Right lobe of liver (tissue), 6 donors: ENCODE results near the gene SLC6A11. TPM values are rescaled to one million over a fixed set of nuclear protein-coding genes. Genes with fewer than 3 reads are reported as not detected.

Experiments used
- ATAC-seq, 4 donors: fragments of 200-7000 bp; cut with Tn5 transposase; one replicate each; pipeline ENCODE4 v1.9.1; 2020; ENCODE audit warnings: mild to moderate bottlenecking in 4 of 4, moderate library complexity in 4 of 4
- DNase-seq, 3 donors: peaks; one replicate each; pipeline ENCODE4 v3.0.0-alpha.2; 2020
- H3K27ac ChIP-seq, 3 donors: fragments of 200-600 bp; one replicate each; pipeline ENCODE4 v1.8.0; 2022
- H3K27me3 ChIP-seq, 2 donors: fragments of 200-600 bp; one replicate each; pipeline ENCODE4 v1.8.0; 2022
- H3K36me3 ChIP-seq, 4 donors: fragments of 200-600 bp; sonication (generic) in 1 of 4; one replicate each; pipeline versions ENCODE4 v1.5.1 to v1.8.0; 2017 to 2022; ENCODE audit warnings: control low read depth in 1 of 4
- H3K4me1 ChIP-seq, 4 donors: fragments of 200-600 bp; sonication (generic) in 1 of 4; one replicate each; pipeline versions ENCODE4 v1.5.1 to v1.8.0; 2017 to 2022; ENCODE audit warnings: control low read depth in 1 of 4
- H3K4me3 ChIP-seq, 3 donors: fragments of 200-600 bp; one replicate each; pipeline ENCODE4 v1.8.0; 2022
- H3K9me3 ChIP-seq, 4 donors: fragments of 200-600 bp; sonication (generic) in 1 of 4; one replicate each; pipeline versions ENCODE4 v1.5.1 to v1.8.0; 2017 to 2022; ENCODE audit warnings: control low read depth in 1 of 4
- CTCF ChIP-seq, 4 donors: fragments of 200-600 bp in 3 of 4; fragments of 450-650 bp in 1 of 4; IDR thresholded peaks; one replicate each; pipeline versions ENCODE4 v1.5.1 to v1.8.0; 2016 to 2022; ENCODE audit warnings: antibody characterized with exemption in 4 of 4, mild to moderate bottlenecking in 2 of 4
- POLR2A ChIP-seq: fragments of 450-650 bp; IDR thresholded peaks from one replicate; pipeline ENCODE4 v1.6.1; 2017; ENCODE audit warnings: antibody characterized with exemption, mild to moderate bottlenecking
- WGBS: methylation state at CpG from one replicate; pipeline ENCODE4 v1.1.6; 2018; ENCODE audit warnings: low coverage, low lambda C conversion rate; ENCODE audit not compliant: insufficient coverage; ENCODE audit errors: missing lambda C conversion rate; 5-methylcytosine and 5-hydroxymethylcytosine counted together
- intact Hi-C, 2 donors: fragments of 100-400 bp; cut with DNase I; formaldehyde crosslinking; loops; one replicate each; pipeline versions ENCODE4 v1.11.2 to v1.14.1; 2022
- total RNA-seq, 6 experiments: library from RNA; depleted of rRNA in 2 of 6; stranded (reverse); fragments of >200 nt in 2 of 6; fragmentation: NEBNext Ultra II Directional in 3 of 6; extraction: Animal tissue kit (Norgen Biotek cat#: 25700) in 3 of 6; gene quantifications; one replicate each; pipeline versions ENCODE4 v1.1.0 to v1.2.4, GENCODE V29; 2016 to 2023
- donor health status: DM: no; HTN: yes; CAD: no.
- donor health status: DM: no; HTN: no; CAD: no.
- donor health status: DM: no; HTN: no; CAD: no.
- donor health status: DM: no; HTN: yes; CAD: no.
- donor health status: DM: no; HTN: yes; CAD: no.

The SLC6A11 gene
- total RNA-seq, 6 experiments from 2014 or later = 0.06 to 0.42 (median 0.12) TPM; not detected in 1

GRCh38 chr3:10928961-10929471, 113.0 kb downstream of the SLC6A11 start:
- Histone ChIP-seq H3K27ac (no peak overlapping the region), H3K4me3 (no peak overlapping the region), H3K27me3 (no peaks in the 10 kb centered on the region), H3K4me1 (no peaks in the 10 kb centered on the region), H3K36me3 (no peaks in the 10 kb centered on the region), H3K9me3 (no peaks in the 10 kb centered on the region)
- ATAC-seq (no peak), DNase-seq (peak; percentile 9 to 36 (median 32))
- 83% methylated on average over 3 of the region's 17 CpGs for WGBS
- TF ChIP-seq POLR2A (no peak), CTCF (IDR thresholded peaks at IDR 0.05) (no peak)
- intact Hi-C loops = no loop called here

GRCh38 chr3:10929978-10930665, 114.1 kb downstream of the SLC6A11 start:
- no peak overlapping the region for H3K27ac ChIP-seq
- no peaks in the 10 kb centered on the region for H3K9me3 ChIP-seq
- intact Hi-C loops = no loop called here
- no peaks in the 10 kb centered on the region for H3K4me1 ChIP-seq
- H3K4me3 ChIP-seq = no peak overlapping the region
- peak; percentile 2 to 23 (median 23) for DNase-seq
- H3K27me3 ChIP-seq = no peaks in the 10 kb centered on the region
- no peak for ATAC-seq
- 77% methylated on average over 5 of the region's 9 CpGs for WGBS
- no peak for TF ChIP-seq CTCF (IDR thresholded peaks at IDR 0.05)
- no peaks in the 10 kb centered on the region for H3K36me3 ChIP-seq

GRCh38 chr3:10930666-10931040, 114.6 kb downstream of the SLC6A11 start:
- H3K4me3 ChIP-seq = no peak overlapping the region
- intact Hi-C loops = no loop called here
- no peak for ATAC-seq
- no peak overlapping the region for H3K27ac ChIP-seq
- H3K27me3 ChIP-seq = no peaks in the 10 kb centered on the region
- H3K36me3 ChIP-seq = no peaks in the 10 kb centered on the region
- peak in 2 of 3 donors; percentile 8 to 9 for DNase-seq
- WGBS = 67% methylated on average over 3 of the region's 8 CpGs
- TF ChIP-seq POLR2A (no peak), CTCF (IDR thresholded peaks at IDR 0.05) (no peak)
- no peaks in the 10 kb centered on the region for H3K4me1 ChIP-seq
- H3K9me3 ChIP-seq = no peaks in the 10 kb centered on the region

GRCh38 chr3:10932596-10932995, 116.6 kb downstream of the SLC6A11 start:
- H3K27me3 ChIP-seq = no peaks in the 10 kb centered on the region
- no peak for TF ChIP-seq CTCF (IDR thresholded peaks at IDR 0.05)
- TF ChIP-seq POLR2A = no peak
- no peaks in the 10 kb centered on the region for H3K9me3 ChIP-seq
- intact Hi-C loops = no loop called here
- ATAC-seq (no peak), DNase-seq (peak in 2 of 3 donors; percentile 2 to 16)
- H3K27ac ChIP-seq = no peak overlapping the region
- no peaks in the 10 kb centered on the region for H3K4me1 ChIP-seq
- 33% methylated on average over 4 of the region's 7 CpGs for WGBS
- H3K36me3 ChIP-seq = no peaks in the 10 kb centered on the region
- H3K4me3 ChIP-seq = no peak overlapping the region
